ENCODE measurements around the gene SNX5.

SNX5 gene

DNA sequence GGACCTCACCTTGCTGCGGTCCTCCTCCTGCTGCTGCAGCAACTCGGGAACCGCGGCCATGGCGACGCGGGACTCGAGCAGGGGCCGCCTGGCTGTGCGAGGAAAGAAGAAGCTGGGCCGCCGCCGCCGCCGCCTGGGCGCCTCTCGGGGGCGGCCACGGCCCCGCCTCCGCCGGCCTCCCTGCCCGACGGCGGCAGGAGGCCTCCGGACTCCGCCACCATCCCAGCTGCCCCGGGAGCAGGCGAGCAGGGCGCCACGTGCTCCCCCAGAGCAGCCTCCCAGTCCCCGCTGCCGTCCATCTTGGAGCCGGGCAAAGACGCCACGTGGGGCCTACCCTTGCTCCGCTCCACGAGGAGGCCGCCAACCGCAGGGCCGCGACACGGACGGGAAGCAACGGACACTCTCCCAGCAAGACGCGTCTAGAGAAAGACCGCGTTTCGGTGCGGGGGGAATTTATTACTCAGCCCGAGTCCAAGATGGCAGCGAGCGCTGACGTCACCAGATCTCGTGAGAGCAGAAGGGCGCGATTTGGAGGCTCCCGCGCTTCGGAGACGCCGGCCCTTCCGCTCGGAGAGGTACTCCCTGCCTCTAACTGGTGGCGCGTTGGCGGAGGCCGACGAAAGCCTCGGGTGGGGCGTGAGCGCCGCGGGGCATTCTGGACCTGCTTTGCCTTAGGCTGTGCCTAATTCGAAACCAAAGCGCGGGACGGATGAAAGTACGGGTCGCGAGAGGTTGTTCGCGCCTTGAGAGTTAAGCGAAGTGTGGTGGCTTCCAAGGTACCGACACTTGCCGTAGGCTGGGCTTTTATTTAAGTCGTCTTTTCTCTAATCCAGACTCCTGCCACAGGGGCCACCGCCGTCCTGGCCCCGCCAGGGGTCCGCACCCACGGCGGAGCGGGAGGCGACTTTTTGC lies at the start of gene SNX5, which contains the start of gene MGME1:
SNX5 (minus strand) TSS at position 429 of the 912 bp plus-strand sequence; CDS start at position 60, 369 bp downstream.
MGME1 (plus strand) TSS at position 653 of the 912 bp plus-strand sequence. CDS start 842 bp downstream, outside the sequence.
- TF ChIP-seq MYC (IDR thresholded peaks at IDR 0.05; ENCODE audit: low read depth, low read length) (peak; percentile 99), POLR2A (IDR thresholded peaks at IDR 0.05; ENCODE audit: extremely low read depth, insufficient read length) (peak; percentile 90)
- TF ChIP-seq, protein P1, sequence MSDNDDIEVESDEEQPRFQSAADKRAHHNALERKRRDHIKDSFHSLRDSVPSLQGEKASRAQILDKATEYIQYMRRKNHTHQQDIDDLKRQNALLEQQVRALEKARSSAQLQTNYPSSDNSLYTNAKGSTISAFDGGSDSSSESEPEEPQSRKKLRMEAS (IDR thresholded peaks at IDR 0.05; ENCODE audit: low read depth, low read length), result peak; percentile 99
- TF ChIP-seq, protein P2, sequence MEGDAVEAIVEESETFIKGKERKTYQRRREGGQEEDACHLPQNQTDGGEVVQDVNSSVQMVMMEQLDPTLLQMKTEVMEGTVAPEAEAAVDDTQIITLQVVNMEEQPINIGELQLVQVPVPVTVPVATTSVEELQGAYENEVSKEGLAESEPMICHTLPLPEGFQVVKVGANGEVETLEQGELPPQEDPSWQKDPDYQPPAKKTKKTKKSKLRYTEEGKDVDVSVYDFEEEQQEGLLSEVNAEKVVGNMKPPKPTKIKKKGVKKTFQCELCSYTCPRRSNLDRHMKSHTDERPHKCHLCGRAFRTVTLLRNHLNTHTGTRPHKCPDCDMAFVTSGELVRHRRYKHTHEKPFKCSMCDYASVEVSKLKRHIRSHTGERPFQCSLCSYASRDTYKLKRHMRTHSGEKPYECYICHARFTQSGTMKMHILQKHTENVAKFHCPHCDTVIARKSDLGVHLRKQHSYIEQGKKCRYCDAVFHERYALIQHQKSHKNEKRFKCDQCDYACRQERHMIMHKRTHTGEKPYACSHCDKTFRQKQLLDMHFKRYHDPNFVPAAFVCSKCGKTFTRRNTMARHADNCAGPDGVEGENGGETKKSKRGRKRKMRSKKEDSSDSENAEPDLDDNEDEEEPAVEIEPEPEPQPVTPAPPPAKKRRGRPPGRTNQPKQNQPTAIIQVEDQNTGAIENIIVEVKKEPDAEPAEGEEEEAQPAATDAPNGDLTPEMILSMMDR (IDR thresholded peaks at IDR 0.05; ENCODE audit: low read depth, low read length), result no peak

DNA sequence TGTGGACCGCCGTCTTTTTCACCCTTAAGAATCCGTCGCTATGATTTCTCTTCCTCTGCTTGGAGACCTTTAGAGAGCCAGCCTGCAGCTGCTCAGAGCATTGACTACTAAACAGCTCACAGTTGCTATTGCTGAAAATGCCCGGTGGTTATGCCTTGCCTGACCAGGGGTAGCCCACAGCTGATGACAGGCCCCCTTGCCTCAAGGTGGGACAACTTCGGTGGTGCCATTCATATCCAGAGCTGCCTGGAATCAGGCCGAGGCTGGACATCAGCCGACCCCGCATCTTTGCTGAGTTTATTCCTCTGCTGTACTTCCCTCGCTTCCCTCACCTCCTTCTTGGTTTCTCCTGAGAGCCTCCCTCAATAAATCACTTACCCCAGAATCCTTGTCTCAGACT lies 49.5 kb upstream of the SNX5 start:
- TF ChIP-seq, protein P2 (IDR thresholded peaks at IDR 0.05; ENCODE audit: low read depth, low read length), result no peak
- TF ChIP-seq MYC (IDR thresholded peaks at IDR 0.05; ENCODE audit: low read depth, low read length), result no peak
- no peak for TF ChIP-seq POLR2A (IDR thresholded peaks at IDR 0.05; ENCODE audit: extremely low read depth, insufficient read length)
- TF ChIP-seq, protein P1 (IDR thresholded peaks at IDR 0.05; ENCODE audit: low read depth, low read length), result no peak
- no peak overlapping the region for H3K4me3 ChIP-seq (ENCODE audit: low read depth, low read length)
- no peak for DNase-seq (ENCODE audit: low read depth)

More for the DNA sequence above, at the start of gene SNX5, which contains the start of gene MGME1:
- H3K4me3 ChIP-seq (ENCODE audit: low read depth, low read length), result peak within 1 kb of the TSS; percentile 97
- DNase-seq (ENCODE audit: low read depth), result peak; percentile 100

DNA sequence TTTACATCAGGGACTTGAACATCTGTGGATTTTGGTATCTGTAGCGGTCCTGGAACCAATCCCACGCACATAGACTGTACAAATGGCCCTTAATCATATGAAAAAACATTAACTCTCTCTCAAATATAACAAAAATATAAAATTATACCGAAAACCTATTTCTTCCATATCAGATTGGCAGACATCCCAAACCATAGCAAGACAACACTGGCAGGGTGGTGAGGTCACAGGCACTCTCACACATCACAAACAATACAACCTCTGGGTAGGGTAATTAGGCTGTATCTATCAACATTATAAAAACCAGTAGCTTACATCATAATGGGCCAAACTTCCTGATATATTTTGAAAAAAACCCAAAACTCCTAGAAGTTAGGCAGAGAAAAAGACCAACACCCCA lies 48.2 kb upstream of the SNX5 start:
- H3K4me3 ChIP-seq (ENCODE audit: low read depth, low read length), result no peak overlapping the region
- DNase-seq (ENCODE audit: low read depth), result no peak
- TF ChIP-seq POLR2A (IDR thresholded peaks at IDR 0.05; ENCODE audit: extremely low read depth, insufficient read length), result no peak
- TF ChIP-seq, protein P1 (IDR thresholded peaks at IDR 0.05; ENCODE audit: low read depth, low read length), result no peak

DNA sequence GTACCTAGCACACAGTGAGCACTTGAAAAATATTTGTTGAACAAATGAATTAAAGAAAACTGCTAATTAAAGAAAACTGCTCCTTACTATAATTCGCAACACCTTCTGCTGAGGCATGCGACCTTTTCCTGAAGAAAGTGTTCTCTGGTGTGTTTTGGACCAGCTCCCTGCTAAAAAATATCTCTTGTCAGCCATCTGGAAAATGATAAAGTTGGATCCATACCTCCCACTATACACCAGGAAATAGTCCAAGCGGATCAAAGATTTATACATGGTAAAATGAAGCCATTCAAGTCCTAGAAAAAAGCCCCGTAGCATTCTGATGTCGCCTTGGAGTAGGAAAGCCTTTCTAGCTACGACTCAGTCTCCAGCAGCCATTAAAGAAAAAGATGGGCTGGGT lies 45.8 kb upstream of the SNX5 start:
- TF ChIP-seq POLR2A (IDR thresholded peaks at IDR 0.05; ENCODE audit: extremely low read depth, insufficient read length) (no peak), MYC (IDR thresholded peaks at IDR 0.05; ENCODE audit: low read depth, low read length) (no peak)
- TF ChIP-seq, protein P2 (IDR thresholded peaks at IDR 0.05; ENCODE audit: low read depth, low read length), result no peak
- TF ChIP-seq, protein P1 (IDR thresholded peaks at IDR 0.05; ENCODE audit: low read depth, low read length), result no peak
- H3K4me3 ChIP-seq (ENCODE audit: low read depth, low read length), result no peak overlapping the region
- no peak for DNase-seq (ENCODE audit: low read depth)

DNA sequence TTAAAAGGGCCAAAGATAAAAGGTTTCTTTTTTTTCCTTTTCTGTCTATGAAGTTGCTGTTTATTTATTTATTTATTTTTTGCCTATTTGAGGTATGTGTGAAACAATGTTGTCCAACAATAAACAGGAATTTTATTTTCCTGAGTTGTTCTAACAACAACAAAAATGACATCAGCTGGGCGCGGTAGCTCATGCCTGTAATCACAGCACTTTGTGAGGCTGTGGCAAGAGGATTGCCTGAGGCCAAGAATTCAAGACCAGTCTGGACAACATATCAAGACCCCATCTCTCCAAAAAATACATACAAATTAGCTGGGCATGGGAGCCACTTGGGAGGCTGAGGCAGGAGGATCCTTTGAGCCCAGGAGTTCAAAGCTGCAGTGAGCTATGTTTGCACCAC lies 44.3 kb upstream of the SNX5 start:
- TF ChIP-seq MYC (IDR thresholded peaks at IDR 0.05; ENCODE audit: low read depth, low read length), result no peak
- TF ChIP-seq, protein P1 (IDR thresholded peaks at IDR 0.05; ENCODE audit: low read depth, low read length), result no peak
- TF ChIP-seq POLR2A (IDR thresholded peaks at IDR 0.05; ENCODE audit: extremely low read depth, insufficient read length), result no peak
- TF ChIP-seq, protein P2 (IDR thresholded peaks at IDR 0.05; ENCODE audit: low read depth, low read length), result no peak
- DNase-seq (ENCODE audit: low read depth), result no peak
- no peak overlapping the region for H3K4me3 ChIP-seq (ENCODE audit: low read depth, low read length)
